Vagina (tissue), 2 donors: ENCODE results near the gene OR6V1.

Experiments used
- POLR2A ChIP-seq, 2 donors: fragments of 450-650 bp; IDR thresholded peaks; one replicate each; pipeline ENCODE4 v1.6.1; 2017; ENCODE audit warnings: antibody characterized with exemption in 2 of 2, mild to moderate bottlenecking in 2 of 2, moderate library complexity in 2 of 2
- TF ChIP-seq, protein P1 (sequence below), 3 experiments: fragments of 450-650 bp in 2 of 3; fragments of 200-600 bp in 1 of 3; sonication (generic) in 1 of 3; IDR thresholded peaks; one replicate each; pipeline ENCODE4 v1.5.1; 2017 to 2019; ENCODE audit warnings: antibody characterized with exemption in 3 of 3, mild to moderate bottlenecking in 2 of 3, moderate library complexity in 2 of 3

DNA sequence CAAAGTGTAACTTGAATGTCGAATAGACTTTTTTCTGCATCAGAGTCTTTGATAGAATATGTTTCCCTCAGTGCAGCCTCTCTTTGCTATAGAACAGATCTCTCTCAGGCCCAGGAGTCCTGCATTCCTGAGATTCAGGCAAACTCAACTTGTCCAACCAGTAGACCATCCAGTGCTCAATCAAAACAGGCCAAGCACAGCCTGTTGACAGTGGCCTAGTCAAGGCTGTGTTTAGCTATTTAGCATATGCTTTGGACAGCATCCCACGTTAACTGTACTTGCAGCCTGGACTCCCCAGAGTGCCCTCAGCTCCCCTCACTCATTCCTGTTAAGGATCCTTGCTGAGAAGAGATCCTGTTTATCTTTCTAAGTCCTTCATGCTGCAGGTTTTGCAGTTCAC lies 16.3 kb downstream of the OR6V1 start:
- no peak for TF ChIP-seq POLR2A (IDR thresholded peaks at IDR 0.05)
- TF ChIP-seq, protein P1, sequence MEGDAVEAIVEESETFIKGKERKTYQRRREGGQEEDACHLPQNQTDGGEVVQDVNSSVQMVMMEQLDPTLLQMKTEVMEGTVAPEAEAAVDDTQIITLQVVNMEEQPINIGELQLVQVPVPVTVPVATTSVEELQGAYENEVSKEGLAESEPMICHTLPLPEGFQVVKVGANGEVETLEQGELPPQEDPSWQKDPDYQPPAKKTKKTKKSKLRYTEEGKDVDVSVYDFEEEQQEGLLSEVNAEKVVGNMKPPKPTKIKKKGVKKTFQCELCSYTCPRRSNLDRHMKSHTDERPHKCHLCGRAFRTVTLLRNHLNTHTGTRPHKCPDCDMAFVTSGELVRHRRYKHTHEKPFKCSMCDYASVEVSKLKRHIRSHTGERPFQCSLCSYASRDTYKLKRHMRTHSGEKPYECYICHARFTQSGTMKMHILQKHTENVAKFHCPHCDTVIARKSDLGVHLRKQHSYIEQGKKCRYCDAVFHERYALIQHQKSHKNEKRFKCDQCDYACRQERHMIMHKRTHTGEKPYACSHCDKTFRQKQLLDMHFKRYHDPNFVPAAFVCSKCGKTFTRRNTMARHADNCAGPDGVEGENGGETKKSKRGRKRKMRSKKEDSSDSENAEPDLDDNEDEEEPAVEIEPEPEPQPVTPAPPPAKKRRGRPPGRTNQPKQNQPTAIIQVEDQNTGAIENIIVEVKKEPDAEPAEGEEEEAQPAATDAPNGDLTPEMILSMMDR (IDR thresholded peaks at IDR 0.05), result no peak
